Measurements from ENCODE around the gene NFIA.

NFIA gene

DNA sequence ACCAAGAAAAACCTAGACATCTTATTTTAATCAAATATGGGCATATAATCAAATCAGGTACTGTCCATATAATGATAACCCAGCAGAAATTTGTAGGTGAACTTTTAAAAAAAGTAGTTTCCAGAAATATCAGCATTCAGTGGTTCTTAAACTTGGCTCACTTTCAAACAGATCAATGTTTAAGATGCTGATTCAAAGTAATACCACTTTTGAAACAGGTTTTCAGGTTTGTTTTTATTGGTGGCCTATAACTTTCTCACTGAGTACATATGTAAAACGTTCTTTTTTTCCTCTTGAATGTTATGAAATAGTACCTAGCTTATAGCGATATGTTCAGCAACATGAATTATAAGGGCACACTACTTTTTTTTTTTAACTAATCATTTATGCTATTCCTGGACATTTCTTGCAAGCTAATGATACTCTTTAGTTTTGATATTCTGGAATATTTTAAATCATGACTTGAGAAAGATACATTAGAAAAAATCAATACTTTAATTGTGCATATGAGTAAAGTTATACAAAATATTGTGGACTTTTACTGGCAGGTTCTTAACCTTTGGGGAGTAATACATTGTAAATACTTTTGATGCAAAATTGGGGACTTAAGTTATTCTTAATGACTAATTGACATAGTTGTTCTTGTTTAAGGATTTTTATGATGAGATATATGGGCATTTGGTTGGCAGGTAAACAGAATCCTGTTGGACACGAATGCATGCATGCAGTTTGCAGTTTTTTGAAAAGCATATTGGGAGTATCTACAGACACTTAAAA lies 3.0 kb downstream of the NFIA start:
- DNase-seq = no peak

DNA sequence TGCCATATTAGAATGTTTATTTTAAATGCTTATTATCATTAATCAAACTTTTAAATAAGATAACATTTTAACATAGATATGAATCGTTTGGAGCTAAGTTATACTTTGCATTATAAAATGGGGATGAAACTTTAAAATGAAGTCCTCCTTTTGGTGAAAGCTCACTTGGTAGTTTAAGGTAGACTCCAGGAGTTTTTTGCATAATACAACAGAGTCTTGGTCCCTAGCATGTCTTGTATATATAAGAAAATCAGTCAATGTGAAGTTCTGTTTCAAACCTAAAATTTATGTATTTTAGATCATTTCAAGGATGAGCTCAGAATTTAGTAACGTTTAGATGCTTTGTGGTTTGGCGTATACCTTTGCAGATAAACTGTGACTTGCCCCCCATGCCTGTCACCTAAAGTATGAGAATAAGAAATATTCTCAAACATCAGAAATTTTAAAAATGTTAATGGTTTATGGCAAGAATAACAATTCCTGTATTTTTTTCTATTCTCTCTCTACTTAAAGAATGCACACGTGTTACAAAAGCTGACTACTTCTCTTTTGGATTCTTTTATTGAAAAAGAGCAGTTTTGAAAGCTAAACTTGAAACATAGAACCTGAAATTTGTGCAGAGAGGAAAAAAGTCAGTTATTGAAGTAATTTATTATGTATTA lies 3.8 kb downstream of the NFIA start:
- DNase-seq = no peak

DNA sequence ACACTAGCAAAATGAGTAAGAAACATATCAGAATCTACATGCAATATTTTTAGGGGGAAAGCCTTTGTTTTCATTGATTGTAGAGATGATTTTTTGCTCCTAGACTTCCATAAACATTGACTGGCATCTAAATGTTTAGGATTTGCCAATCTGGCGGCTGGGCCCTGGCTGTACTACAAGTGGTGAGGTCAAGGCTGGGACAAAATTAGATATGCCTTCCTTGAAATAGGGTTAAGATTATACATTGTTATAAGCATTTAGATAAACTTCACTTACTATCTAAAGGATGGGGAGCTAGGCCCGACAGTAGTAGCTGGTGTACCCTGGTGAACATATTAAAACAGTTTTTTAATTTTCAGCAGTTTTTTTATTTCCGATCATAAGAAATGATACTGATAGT lies 5.2 kb downstream of the NFIA start:
- DNase-seq = no peak

DNA sequence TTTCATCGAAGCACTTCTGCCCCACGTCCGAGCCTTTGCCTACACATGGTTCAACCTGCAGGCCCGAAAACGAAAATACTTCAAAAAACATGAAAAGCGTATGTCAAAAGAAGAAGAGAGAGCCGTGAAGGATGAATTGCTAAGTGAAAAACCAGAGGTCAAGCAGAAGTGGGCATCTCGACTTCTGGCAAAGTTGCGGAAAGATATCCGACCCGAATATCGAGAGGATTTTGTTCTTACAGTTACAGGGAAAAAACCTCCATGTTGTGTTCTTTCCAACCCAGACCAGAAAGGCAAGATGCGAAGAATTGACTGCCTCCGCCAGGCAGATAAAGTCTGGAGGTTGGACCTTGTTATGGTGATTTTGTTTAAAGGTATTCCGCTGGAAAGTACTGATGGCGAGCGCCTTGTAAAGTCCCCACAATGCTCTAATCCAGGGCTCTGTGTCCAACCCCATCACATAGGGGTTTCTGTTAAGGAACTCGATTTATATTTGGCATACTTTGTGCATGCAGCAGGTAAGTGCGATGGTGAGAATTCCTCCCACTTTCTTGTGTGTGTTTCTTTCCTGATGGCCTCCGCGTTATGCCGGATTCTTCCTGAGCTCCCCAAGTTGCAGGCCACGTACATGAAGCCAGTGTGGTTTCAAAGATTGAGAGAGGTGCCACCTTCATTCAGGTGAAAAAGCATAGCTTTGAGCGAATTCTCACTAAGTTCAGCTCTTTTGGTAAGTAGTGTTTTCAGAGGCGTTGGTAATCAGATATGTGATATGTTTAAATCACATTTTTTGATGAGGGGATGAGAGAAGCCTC lies 6.0 kb downstream of the NFIA start:
- DNase-seq = no peak

DNA sequence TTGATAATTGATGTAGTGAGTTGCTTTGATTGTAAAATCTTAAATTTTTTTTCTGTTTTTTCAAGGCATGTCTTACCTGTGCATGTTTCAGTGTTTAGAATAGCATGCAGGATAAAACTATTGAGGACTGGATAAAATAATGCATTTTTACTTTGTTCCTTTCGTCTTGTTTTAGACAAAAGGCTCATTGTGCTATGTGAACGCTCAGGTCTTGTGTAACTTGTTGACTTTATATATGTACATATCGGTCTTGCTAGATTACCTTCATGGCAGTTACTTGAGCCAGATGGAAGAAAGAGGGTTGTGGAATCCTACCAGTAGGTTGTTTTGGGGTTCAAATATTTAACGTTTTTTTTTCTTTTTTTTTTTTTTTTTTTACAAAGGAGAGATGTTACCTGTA lies 7.0 kb downstream of the NFIA start:
- DNase-seq = no peak

DNA sequence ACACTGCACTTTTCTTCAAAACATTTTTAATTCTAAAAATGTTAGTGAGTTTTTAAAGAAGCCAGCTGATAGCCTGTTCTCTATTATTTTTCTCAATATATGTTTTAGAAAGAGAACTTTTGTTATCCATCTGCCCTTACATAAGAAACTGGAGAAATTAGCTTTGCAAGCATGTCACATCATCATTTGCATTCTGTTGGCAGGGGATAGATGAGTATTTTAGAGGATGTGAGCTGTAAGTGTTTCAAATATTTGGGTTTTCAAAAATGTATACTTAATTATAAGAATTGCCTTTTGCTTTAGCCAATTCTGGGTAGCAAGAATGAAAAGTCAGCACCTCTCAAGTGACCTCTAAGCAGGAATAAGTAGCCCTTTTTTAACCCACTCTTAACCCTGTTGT lies 7.4 kb downstream of the NFIA start:
- DNase-seq = no peak

DNA sequence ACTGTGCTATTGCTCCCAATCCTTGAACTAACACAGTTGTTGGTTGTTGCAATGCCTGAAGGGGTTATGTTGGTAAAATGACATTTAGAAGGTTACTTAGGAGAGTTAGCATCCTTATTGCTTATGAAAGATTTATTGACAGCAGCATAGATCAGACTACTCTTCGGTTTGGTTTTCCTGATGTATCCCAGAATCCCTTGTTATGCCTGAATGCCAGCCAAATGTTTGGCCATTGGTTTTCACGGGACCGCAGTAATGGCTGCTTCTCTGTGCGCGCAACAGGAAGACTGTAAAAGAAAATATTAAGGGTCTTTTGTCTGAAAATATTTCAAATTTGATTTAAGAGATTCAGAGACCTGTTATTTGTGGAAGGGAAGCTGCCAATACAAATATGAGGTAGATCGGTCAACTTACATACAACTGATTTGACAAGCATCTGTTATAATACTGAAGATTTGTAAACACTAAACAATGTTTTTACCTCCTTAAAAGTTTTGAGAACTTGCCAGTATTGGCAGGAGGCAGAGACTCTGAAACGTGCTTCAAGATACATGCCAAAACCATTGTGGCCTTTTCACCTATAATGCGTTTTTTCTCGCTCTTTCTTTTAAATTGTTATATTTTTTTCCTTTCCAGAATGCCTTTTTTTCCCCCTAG lies 8.3 kb downstream of the NFIA start:
- no peak for DNase-seq

DNA sequence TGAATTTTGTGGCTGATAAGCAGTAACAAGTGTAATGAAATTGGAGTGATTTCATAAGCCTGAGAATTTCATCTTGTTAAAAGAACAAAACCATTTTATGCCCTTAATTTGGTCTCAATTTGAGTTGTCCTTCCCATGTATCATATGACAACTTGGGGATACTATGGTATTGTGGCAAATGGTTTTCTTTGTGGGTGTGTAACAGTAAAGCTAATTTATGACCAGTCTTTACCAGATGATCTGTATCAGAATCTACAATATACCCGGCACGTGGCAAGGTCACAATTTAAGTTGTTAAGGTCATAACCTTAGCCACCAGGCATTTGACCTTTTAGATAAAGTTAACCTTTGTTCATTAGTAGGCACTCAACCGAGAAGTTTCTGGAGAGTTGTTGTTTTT lies 9.1 kb downstream of the NFIA start:
- no peak for DNase-seq

DNA sequence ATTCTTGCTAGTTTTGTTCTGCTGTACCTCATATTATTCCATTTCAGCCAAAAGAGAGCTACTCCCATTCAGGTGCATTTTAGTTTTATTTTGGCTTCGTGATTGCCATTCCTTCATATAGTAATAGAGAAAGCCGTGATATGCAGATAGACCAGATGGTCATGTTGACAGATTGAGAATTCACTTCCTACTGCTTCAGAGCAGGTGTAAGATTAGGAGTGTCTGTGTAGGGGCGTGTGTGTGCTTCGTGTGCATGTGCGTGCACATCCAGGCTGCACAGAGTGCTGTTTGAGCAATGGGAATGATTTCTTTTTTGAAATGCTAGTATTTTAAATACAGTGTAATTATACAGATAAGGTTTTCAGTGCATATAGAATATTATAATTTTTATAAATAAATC lies 10.3 kb downstream of the NFIA start:
- no peak for DNase-seq

DNA sequence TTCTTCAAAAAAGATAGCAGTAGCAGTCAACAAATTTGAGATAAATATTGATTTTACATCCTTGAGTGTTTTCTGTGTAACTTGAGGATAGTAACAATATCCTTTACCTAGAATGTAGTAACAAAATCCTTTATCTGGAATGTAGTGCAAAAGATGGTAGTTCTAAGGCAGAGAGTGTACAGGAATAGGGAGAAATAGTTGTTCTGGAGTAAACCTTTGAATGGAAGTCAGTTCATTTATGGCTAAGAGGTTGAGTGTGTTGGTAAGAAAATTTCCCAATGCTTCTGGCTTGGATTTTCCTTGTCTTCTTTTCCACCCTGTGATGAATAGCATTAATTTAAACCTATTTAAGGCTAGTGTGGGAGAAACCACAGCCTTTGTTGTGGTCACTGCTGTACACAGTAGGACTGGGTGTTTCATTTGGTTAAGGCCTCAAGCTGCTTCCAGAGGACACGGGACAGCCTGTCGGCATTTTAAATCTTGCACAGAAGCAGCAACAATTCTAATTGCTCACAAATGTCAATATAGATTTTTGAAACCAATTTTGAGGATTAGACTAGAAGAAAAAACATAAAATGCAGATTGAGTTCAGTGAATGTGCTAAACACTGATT lies 11.3 kb downstream of the NFIA start:
- DNase-seq = no peak

DNA sequence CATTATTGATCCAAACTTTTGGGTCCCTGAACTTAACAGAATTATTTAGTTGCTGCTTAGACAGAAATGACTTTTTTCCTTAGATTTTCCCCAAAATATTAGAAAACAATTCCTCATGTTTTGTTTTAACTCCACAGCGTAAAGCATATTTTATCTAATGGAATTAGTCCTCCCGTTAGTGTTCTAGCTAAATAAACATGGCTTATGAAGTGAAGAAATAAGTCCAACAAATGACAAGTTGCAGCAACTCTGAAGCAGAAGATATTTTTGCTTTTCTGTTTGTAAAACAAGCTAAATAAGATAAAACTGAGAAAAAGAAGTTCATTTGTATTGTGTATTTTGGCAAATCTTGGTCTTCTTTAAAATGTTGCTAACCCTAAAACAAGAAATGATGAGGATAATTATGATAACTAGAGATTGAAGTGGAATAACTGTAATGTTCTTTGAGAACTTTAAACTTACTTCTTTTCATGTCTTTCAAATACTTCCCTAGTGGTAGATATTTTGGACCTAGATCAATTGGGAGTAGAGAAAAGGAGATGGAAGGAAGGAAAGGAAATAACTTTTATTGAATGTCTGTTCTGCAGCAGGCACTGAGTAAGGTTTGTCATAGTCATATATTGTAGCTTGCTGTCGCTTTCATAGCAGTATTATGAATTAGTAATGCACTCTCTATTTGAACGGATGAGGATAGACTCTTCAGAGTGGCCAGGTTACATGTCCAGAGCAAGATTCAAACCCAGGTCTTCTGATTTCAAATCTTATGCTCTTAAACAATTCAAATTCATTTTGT lies 12.5 kb downstream of the NFIA start:
- no peak for DNase-seq

DNA sequence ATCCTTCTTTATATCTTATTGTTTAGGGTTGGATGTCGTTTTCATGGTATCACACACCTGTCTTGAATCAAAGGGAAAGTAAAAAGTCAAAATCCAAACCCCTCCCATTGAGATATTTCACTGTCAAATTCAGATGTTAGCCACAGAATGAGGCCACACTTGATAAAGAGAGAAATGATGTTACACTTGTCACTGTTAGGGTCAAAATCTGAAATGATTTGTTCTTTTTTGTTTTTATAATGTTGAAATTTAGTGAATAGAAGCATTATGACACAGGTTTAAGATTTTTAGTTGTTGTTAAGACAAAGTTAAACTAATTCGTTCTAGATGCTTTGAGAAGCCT lies 13.1 kb downstream of the NFIA start:
- DNase-seq = no peak

DNA sequence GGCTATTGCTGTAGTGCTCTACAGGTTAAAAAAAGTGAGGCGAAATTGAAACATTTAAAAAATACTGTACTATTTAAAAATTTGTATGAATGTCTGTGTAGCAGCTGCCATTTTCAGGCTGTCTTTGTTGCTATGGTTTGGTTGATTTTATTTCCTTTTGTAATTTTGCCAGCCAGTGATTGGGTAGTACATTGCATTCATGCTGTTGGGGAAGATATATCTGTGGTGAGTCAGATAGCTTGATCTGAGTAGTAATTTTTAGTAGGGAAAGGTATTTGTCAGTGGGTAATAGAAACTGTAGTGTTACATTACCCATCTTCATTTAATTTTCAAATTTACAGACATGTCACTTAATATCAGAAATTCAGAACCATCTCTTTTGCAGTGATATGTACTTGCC lies 15.0 kb downstream of the NFIA start:
- DNase-seq = no peak

DNA sequence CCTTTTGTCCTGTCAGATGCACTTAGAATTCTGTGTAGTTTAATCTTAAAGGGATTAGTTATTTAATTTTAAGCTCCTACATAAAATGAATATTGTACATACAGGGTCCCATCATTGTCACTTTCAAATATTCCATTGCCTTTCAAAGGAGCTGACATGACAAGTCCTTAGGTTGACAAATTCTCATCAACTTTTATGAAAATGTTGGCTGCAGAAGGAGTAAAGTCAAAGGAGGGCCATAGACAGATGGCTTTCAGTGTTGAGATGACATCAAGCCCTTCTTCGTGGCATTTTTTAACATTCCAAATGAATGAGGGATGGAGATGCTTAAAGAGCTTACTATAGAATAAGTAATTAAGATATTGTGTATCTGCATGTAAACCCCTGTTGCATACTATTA lies 15.4 kb downstream of the NFIA start:
- DNase-seq = no peak

DNA sequence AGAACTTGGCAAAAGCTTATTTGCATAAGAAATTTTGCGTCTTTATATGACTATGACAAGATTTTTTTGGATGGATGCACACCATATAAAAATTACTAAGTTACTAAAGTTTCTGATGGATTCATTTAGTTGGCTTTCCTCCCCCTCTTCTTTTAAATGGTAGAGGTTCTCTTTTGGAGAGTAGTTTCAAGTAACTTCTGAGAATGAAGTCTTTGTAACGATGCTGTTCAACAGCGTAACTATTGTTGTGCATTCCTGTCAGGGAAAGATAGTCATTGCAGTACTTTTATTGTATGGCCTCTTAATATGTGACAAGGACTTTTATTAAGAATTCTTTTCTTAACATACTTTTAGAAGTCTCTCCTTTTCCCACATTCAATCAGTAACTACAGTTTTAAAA lies 16.0 kb downstream of the NFIA start:
- DNase-seq = no peak

DNA sequence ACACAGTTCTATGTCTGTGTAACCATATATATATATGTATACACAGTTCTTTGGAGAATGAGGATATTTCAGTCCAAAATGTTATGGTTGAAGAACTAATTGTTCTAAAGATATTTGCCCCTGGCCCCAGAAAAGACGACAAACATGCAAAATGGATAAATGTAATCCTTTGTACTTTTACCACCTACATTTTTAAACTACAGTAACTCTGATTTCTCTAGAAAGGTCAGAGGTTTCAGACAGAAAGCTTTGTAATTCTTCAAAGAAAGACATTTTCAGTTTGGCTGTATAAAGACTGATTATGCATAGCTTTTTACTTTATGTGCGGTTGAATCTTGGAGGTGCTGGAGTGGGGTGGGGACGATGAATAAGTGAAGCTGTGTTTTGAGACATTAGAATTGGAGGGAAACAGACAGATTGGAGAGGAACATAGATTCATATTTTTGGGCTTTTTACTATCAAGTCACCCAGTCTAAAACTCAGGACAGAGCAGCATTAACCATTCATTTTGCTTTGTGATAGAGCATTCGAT lies 16.6 kb downstream of the NFIA start:
- no peak for DNase-seq

DNA sequence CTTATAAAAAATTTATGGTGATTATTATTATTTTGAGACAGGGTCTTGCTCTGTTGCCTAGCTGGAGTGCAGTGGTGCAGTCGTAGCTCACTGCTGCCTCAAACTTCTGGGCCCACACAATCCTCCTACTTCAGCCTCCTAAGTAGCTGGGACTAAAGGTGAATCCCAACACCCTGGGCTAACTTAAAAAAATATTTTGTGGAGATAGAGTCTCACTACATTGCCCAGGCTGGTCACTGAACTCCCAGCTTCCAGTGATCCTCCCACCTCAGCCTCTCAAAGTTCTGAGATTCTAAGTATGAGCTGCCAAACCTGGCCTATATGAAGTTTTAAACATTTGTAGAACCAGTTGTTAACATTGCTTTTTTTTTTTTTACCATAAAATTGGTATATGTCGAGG lies 18.2 kb downstream of the NFIA start:
- no peak for DNase-seq

DNA sequence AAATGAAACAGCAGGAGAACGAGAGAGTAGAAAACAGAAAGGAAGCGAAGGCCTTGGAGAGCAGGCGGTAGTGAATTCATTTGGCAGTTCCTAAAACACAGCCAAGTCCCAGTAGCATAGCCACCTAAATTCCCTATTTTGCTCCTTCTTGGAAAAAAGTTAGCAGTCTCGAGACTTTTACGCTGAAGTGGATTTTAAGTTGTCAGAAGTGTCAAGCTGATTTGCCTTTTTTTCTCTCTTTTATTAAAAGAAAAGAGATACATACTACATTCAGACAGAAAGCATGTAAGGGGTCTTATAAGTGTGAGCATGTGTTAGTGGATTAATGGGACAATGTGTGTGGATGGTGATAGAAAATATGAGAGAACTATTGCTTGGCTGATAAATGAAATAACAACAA lies 19.2 kb downstream of the NFIA start:
- DNase-seq = no peak

DNA sequence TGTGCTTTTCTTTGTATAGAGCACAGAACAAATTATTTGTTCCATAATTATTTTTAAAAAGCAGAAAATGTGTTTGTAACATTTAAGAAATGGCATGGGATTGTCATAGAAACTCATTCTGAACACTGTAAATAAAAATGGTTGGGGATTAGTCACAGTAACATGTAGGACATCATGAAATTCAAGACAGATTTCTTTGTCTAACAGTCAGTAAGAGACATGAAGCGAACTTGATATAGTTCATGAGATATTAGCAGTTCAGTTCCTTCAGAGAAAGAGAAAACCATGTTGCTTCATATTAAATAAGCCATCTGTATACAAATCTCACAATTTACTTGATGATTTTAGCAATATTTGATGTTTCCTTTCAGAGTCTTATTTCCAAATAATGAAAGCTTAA lies 19.7 kb downstream of the NFIA start:
- no peak for DNase-seq

DNA sequence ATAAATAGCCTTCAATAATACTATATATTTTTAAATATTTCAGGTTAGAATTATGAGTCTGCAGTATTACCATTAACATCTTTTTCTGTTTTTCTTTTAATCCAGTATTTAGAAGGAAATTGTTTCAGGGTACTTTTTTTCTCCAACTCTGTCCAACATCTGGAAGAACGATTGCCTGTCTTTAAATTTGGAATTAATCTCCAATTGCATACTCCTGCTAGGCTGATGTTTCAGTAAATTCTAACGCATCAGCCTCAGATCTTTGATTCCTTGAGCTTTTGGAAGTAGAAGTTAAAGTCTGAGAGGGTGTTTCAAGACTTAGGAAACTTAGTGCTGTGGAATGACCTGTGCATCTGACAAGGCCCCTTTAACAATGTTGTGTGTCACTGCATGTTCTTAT lies 20.3 kb downstream of the NFIA start:
- DNase-seq = no peak

DNA sequence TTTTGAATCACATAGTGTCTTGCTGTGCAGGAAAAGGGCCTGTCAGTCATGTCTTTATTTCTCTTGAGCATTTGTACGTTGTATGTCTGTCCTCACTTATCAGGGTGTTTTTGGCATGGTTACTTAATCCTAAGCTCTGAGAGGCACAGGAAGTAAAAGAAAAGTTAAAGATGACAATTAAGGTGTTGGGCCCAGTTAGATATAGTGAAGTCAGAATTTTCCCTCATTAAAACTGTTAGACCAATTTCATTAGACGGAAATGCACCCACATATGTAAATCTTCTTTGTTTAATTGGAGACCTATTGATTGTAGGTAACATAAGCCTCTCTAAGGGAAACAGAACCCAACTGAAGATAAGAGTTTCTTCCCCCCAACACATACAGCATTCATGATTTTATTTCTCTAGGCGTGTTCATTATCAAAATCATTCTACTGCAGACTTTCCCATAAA lies 21.9 kb downstream of the NFIA start:
- DNase-seq = no peak

DNA sequence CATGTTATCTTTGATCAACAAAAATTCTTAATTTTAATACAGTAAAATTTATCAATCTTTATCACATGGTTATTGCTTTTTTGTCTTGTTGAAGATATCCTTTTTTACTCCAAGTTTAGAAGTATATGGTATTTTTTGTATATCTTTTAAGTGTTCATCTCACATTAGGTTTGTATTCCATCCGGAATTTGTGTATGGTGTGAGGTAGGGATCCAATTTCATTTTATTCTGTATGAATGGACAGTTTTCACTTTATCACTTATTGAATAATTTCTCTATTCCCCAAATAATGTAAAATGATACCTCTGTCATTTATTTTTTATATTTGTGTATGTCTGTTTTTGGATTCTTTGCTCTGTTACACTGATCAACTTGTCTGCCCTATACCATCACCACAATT lies 25.3 kb downstream of the NFIA start:
- no peak for DNase-seq

Measured in AML-193 (cell line).